DND-41 (cell line): ENCODE measurements around the gene MCOLN1.

Source experiments
- ATAC-seq: fragments of 200-7000 bp; cut with Tn5 transposase; 3 replicates; pipeline ENCODE4 v1.9.1; 2021; ENCODE audit warnings: low read depth; ENCODE audit not compliant: insufficient read depth
- DNase-seq: peaks from one replicate; pipeline ENCODE4 v3.0.0-alpha.2; 2020
- H2AFZ ChIP-seq: 2 replicates; pipeline ENCODE4 v1.6.0; 2012; ENCODE audit warnings: low read depth, low read length
- H3K27ac ChIP-seq: 2 replicates; pipeline ENCODE4 v1.5.1; 2012; ENCODE audit warnings: low read length, inconsistent platforms
- H3K27me3 ChIP-seq: fragments of 200-600 bp; sonication (generic); 2 replicates; pipeline ENCODE4 v1.6.0; 2012; ENCODE audit warnings: low read length, mild to moderate bottlenecking, inconsistent platforms; ENCODE audit not compliant: insufficient read depth, poor library complexity
- H3K36me3 ChIP-seq: 2 replicates; pipeline ENCODE4 v1.5.1; 2012; ENCODE audit warnings: low read length, inconsistent platforms; ENCODE audit not compliant: insufficient read depth
- H3K4me1 ChIP-seq: 2 replicates; pipeline ENCODE4 v1.5.1; 2012; ENCODE audit warnings: mild to moderate bottlenecking, low read length; ENCODE audit not compliant: insufficient read depth
- H3K4me2 ChIP-seq: 2 replicates; pipeline ENCODE4 v1.6.0; 2012; ENCODE audit warnings: mild to moderate bottlenecking, moderate library complexity, low read length, inconsistent platforms; ENCODE audit not compliant: insufficient read depth
- H3K4me3 ChIP-seq, 2 experiments: fragments of 200-600 bp in 1 of 2; shearing (Covaris generic) in 1 of 2; 2 replicates each; pipeline ENCODE4 v1.5.1; 2012 to 2016; ENCODE audit warnings: inconsistent platforms in 2 of 2, low read length in 2 of 2, mild to moderate bottlenecking in 2 of 2, low read depth in 1 of 2, moderate library complexity in 1 of 2
- H3K79me2 ChIP-seq: 2 replicates; pipeline ENCODE4 v1.6.0; 2012; ENCODE audit warnings: low read length, inconsistent platforms; ENCODE audit not compliant: insufficient read depth
- H3K9ac ChIP-seq: 2 replicates; pipeline ENCODE4 v1.6.0; 2012; ENCODE audit warnings: low read depth, mild to moderate bottlenecking, inconsistent platforms, low read length, moderate library complexity
- H3K9me3 ChIP-seq: 2 replicates; pipeline ENCODE4 v1.5.1; 2012; ENCODE audit warnings: low read length, moderate library complexity, mild to moderate bottlenecking, inconsistent platforms; ENCODE audit not compliant: insufficient read depth, severe bottlenecking
- H4K20me1 ChIP-seq: 2 replicates; pipeline ENCODE4 v1.6.0; 2012; ENCODE audit warnings: low read length; ENCODE audit not compliant: insufficient read depth
- CTCF ChIP-seq: IDR thresholded peaks from 2 replicates; pipeline ENCODE4 v1.5.1; 2012; ENCODE audit warnings: borderline replicate concordance, low read length, moderate library complexity, mild to moderate bottlenecking; ENCODE audit not compliant: poor library complexity, severe bottlenecking; ENCODE audit errors: extremely low read depth
- EZH2 ChIP-seq: IDR thresholded peaks from 3 replicates; pipeline ENCODE4 v1.6.1; 2012; ENCODE audit warnings: borderline replicate concordance, low read depth, mild to moderate bottlenecking, moderate library complexity, low read length, inconsistent platforms; ENCODE audit not compliant: severe bottlenecking

Gene MCOLN1

GRCh38 chr19:7482584-7483439 lies 39.6 kb upstream of the MCOLN1 start:
- ATAC-seq (no peak), DNase-seq (no peak)
- no peak overlapping the region for H3K4me2 ChIP-seq
- no peaks in the 10 kb centered on the region for H3K27me3 ChIP-seq
- H2AFZ ChIP-seq, result no peak overlapping the region
- no peak overlapping the region for H3K27ac ChIP-seq
- H3K9me3 ChIP-seq, result no peaks in the 10 kb centered on the region
- no peaks in the 10 kb centered on the region for H3K79me2 ChIP-seq
- TF ChIP-seq EZH2, result no peak
- TF ChIP-seq CTCF, result no peak
- no peaks in the 10 kb centered on the region for H4K20me1 ChIP-seq
- H3K4me3 ChIP-seq, result no peak overlapping the region
- H3K9ac ChIP-seq, result no peak overlapping the region
- no peaks in the 10 kb centered on the region for H3K36me3 ChIP-seq
- H3K4me1 ChIP-seq, result no peaks in the 10 kb centered on the region

DNA sequence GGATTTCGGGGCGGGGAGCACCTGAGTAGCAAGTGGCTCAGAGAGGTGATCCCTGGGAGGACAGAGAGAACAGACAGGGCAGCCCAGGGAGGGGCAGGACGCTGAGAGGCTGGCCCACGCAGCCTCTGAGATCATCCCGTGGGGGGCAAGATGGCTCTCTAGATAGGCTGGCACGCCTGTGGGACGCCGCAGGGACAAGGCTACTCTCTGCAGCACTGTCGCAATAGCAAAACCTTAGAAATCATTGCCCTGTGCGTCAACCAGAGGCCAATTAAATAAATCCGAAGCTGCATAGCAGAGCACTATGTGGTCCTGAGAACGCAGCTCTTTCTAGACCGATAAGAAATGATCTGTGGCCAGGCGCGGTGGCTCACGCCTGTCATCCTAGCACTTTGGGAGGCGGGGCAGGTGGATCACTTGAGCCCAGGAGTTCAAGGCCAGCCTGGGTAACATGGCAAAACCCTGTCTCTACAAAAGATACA lies 38.7 kb upstream of the MCOLN1 start:
- no peak overlapping the region for H2AFZ ChIP-seq
- no peak overlapping the region for H3K4me2 ChIP-seq
- H4K20me1 ChIP-seq, result no peaks in the 10 kb centered on the region
- no peaks in the 10 kb centered on the region for H3K36me3 ChIP-seq
- no peaks in the 10 kb centered on the region for H3K27me3 ChIP-seq
- no peak for TF ChIP-seq CTCF
- TF ChIP-seq EZH2, result no peak
- DNase-seq (no peak), ATAC-seq (no peak)
- no peaks in the 10 kb centered on the region for H3K9me3 ChIP-seq
- peaks cover 6% of the 10 kb centered on the region for H3K4me1 ChIP-seq
- no peak overlapping the region for H3K4me3 ChIP-seq
- H3K9ac ChIP-seq, result no peak overlapping the region
- no peak overlapping the region for H3K27ac ChIP-seq
- H3K79me2 ChIP-seq, result no peaks in the 10 kb centered on the region

DNA sequence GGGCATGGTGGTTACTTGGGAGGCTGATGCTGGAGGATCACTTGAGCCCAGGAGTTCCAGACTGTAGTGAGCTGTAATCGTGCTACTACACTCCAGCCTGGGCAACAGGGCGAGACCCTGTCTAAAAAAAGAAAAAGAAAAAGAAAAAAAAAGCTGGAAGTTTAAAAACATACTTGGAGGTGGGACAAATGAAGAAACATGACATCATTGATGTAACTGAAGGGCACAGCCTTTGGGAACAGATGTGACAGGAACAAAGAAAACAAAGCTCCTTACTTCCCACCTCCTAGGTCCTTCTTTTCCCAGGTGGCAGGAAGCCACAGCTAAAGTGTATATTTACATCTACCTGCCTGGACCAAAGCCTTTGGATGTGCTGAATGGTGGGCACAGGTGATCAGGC lies 35.5 kb upstream of the MCOLN1 start:
- DNase-seq, result no peak
- ATAC-seq, result no peak
- TF ChIP-seq CTCF (no peak), EZH2 (no peak)
- Histone ChIP-seq H3K9me3 (no peaks in the 10 kb centered on the region), H3K79me2 (no peaks in the 10 kb centered on the region), H3K4me2 (no peak overlapping the region), H3K27me3 (no peaks in the 10 kb centered on the region), H2AFZ (no peak overlapping the region), H3K9ac (no peak overlapping the region), H3K36me3 (no peaks in the 10 kb centered on the region), H4K20me1 (no peaks in the 10 kb centered on the region), H3K4me1 (peaks cover 15% of the 10 kb centered on the region), H3K4me3 (no peak overlapping the region), H3K27ac (no peak overlapping the region)
